HG02884 (cell line): Measurements from ENCODE around the gene TPCN1.

Source experiments
- ATAC-seq: cut with Tn5 transposase; IDR thresholded peaks from one replicate; pipeline ENCODE4 v1.9.1; 2021; ENCODE audit warnings: mild to moderate bottlenecking, moderate library complexity; ENCODE audit not compliant: unreplicated experiment

The TPCN1 gene

DNA sequence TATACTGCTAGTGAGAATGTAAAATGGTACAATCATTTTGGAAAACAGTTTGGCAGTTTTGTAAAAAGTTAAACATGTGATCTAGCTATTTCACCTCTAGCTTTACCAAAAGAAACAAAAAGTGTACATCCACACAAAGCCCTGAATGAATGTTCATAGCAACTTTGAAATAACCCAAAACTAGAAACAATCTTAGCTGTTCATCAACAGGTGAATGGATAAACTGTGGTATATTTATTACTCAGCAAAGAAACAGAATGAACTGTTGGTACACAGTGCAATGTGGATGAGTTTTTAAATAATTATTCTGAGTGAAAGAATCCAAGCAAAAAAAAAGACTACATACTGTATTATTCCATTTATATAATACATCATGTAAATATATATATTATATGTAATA, 36.3 kb downstream of the TPCN1 start:
- no peak for ATAC-seq

DNA sequence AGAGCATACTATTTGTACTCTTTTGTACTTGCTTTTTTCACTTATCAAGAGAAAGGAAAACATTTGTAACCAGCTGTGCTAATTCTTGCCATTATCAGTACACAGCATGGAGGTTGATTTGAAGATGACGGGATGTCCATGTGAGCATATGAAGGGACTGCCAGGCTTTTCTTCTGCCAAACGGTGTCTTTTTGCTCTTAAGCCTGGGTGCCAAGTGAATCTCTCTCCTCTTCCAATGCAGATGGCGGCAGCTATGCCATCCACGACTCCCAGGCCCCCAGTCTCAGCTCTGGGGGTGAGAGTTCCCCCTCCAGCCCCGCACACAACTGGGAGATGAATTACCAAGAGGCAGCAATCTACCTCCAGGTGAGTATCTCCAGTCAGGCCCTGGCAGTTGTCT, 38.9 kb downstream of the TPCN1 start:
- ATAC-seq, result no peak

DNA sequence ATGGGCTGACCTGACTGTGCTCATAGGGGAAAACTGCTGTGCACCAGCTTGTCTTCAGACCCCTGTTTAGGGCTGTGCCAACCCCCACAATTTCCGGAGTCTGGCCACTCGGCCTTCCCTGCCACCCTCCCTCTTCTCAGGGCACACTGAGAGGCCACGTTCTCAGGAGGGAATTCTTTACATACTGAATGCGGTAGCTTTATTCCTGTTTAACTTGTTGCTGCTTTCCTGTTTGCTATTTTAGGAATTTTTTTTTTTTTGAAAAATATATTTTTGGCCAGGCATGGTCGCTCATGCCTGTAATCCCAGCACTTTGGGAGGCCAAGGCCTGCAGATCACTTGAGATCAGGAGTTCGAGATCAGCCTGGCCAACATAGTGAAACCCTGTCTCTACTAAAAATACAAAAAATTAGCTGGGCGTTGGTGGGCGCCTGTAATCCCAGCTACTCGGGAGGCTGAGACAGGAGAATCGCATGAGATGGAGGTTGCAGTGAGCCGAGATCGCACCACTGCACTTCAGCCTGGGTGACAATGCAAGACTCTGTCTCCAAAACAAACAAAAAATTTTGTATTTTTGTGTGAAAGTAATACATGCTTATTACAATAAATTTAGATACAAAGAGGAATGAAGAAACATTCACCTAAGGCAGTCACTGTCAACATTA, 39.5 kb downstream of the TPCN1 start:
- ATAC-seq, result no peak

DNA sequence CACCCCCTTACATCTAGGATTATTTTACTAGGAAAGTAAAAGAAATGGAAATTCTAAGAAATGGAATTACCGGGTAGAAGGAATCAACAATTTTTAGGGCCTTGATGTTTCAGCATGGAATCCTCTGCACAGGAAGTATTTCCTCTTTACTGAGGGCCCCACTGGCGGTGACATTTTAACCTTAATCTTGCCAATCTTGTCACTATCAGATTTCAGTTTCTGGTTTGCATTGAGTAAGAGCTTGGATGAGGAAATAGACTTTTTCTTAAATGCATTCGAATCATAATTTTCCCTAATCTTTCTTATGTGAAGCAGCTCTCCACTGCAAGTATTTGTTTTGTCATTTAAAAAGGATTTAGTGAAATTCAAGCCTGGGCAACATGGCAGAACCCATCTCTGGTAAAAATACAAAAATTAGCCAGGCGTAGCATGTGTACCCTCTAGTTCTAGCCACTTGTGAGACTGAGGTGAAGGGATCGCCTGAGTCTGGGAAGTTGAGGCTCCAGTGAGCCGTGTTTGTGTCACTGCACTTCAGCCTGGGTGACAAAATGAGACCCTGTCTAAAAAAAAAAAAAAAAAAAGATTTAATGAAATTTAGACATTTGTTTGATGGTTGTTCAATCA, 40.7 kb downstream of the TPCN1 start:
- ATAC-seq, result no peak

DNA sequence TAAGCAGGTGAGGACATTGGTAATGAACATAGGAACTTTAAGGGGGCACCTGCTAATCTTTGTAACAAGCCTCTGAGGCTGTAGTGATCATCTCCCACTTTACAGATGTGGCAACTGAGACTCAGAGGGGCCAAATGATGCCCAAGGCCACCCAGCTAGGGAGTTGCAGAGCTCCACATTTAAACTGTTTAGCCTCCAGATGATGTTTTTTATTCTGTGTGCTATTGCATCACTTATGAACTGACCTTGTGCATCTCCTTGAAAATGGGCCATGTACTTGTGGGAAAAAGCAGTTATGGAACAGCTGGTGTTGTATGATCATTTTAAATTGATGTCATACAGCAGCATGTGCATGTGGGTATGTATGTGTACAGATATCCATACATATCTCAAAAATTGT, 41.4 kb downstream of the TPCN1 start:
- no peak for ATAC-seq

DNA sequence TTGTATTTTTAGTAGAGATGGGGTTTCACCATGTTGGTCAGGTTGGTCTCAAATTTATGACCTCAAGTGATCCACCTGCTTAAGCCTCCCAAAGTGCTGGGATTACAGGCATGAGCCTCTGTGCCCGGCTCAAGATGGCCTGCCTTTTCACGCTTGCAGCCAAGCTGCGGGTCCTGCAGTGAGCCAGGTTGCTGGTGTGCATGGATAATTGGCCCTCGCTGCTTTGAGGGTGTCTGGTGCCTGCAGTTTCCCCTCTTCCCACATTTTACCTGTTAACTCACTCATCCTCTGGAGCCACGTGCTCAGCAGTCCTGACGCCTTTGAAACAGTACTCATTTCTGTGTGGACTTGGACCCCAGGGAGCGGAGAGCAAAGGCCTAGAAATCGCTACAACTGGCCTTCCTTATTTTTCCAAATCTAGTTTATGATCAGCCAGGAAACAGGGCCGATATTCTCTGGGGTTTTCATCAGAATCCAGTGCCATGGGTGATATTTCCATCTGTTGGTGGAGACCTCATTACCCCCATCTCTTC, 42.2 kb downstream of the TPCN1 start:
- ATAC-seq, result no peak

DNA sequence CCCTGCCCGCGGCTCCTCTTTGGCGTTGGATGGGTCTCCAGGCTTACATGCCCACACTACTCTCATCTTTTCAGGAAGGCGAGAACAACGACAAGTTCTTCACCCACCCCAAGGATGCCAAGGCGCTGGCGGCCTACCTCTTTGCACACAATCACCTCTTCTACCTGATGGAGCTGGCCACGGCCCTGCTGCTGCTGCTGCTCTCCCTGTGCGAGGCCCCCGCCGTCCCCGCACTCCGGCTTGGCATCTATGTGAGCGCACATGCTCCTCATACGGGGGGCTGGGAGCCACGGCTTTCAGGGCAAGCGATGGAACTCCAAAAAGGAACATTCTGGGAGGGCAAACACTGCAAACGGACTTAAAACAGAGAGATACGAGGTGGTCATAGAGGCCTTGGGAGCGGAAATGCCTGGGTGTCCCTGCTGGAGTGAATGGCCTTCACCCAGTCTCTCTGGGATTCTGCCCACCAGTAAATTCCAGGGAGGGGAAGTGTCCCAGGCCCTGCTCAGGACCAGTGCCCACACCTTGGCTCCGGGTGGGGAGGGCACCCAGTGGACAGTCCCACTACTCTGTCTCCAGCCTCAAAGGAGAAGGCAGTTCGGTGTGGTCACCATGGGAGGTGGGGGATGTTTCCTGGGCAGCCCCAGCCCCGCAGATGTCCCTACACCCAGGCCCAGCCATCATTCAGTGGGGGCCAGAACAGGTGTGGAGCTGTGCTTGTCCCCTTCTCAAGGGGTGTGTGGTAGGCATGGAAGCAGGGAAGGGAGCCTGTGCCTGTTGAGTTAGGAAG, 45.0 kb downstream of the TPCN1 start:
- no peak for ATAC-seq

DNA sequence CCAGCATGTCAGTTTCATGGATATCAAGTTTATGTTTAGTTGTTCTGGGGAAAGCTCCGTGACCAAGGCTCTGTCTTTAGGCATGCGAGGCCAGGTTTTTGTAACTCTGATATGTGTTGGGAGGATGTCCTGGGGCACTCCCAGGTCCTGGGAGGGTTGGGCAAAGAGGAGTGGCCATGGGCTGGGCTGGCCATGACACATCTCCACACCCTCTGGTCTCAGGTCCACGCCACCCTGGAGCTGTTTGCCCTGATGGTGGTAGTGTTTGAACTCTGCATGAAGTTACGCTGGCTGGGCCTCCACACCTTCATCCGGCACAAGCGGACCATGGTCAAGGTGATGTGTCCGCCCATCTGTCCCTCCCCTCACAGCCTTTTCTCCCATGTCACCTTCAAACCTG, 46.4 kb downstream of the TPCN1 start:
- ATAC-seq, result no peak

DNA sequence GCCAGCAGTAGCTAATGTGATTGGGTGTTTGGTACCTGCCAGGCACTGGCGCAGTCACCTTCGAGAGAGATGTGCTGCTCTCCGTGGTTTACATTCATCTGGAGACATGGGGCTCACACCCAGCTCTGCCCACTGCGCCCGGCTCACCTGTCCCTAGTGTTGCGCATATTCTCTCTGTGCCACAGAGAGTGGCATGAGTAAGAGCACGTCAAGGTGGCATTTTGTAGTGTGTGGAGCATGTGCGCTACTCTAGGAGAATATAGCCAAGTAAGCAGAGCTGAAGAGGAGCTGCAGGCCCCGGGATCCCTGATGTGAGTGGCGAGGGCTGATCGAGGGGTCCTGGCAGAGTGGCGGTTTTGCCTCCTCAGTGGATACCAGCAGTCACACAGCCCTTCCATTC, 46.9 kb downstream of the TPCN1 start:
- ATAC-seq, result no peak

DNA sequence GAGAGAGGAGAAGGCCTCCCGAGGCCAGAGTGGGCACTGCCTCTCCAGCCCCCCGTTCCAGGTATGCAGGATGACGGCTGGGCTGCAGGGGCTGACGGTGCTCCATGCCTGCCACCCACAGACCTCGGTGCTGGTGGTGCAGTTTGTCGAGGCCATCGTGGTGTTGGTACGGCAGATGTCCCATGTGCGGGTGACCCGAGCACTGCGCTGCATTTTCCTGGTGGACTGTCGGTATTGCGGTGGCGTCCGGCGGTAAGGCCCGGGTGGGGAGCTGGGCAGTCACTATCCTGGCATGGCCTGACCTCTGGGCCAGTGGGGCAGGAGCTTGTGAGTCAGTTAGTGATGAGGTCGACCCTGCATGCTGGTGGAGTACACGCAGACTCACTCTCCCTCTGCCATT, 47.4 kb downstream of the TPCN1 start:
- no peak for ATAC-seq

DNA sequence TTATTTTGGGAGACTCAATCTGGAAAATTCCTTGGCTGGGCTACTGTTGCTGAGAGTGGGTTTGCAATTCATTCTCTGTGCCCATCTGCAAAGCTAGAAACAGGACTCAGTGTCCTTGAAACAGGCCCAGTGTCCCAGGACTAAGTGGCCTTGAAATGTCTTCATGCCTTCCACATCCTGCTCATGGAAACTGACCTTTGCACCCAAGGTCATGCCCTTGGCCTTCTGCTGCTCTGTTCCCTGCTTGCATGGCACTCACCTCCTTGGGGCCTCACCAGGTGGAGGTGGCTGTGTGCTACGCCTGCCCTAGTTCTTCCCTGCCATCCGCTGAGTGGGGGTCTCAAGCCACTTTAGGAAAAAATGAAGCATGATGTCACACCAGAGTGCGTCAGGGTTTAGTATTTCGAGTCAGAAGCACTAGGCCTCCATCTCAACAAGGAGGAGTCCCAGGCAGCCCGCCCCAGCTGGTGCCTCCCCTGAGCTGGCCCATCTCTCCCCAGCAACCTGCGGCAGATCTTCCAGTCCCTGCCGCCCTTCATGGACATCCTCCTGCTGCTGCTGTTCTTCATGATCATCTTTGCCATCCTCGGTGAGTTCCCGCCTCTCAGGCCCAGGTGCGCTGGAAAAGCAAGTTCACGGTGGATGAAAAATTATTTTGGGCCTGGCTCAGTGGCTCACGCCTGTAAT, 48.1 kb downstream of the TPCN1 start:
- no peak for ATAC-seq

DNA sequence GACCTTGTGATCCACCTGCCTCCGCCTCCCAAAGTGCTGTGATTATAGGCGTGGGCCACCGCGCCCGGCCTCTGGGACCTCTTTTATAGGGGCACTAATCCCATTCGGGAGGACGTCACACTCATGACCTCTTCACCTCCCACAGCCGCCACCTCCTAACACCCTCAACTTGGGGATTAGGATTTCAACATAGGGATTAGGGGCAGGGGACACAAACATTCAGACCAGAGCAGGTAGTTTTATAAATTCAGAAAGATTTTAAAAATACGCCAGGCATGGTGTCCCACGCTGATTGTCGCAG, 49.4 kb downstream of the TPCN1 start:
- ATAC-seq, result no peak

DNA sequence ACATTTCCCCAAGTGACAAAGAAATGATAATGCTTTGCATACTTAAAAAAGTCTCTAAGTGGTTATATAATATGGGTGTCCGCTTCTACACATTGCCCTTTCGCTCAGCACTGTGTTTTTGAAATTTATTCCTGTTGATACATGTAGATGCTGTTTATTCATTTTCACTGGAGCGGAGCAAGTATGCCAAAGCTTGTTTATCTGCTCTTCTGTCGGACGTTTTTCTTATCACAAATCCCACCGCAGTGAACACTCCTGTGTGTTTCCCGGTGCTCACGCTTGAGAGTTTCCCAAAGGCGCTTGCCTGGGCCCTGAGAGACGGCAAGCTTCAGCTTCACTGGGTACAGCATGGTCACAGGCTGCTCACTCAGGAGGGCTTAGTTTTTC, 50.2 kb downstream of the TPCN1 start:
- no peak for ATAC-seq

DNA sequence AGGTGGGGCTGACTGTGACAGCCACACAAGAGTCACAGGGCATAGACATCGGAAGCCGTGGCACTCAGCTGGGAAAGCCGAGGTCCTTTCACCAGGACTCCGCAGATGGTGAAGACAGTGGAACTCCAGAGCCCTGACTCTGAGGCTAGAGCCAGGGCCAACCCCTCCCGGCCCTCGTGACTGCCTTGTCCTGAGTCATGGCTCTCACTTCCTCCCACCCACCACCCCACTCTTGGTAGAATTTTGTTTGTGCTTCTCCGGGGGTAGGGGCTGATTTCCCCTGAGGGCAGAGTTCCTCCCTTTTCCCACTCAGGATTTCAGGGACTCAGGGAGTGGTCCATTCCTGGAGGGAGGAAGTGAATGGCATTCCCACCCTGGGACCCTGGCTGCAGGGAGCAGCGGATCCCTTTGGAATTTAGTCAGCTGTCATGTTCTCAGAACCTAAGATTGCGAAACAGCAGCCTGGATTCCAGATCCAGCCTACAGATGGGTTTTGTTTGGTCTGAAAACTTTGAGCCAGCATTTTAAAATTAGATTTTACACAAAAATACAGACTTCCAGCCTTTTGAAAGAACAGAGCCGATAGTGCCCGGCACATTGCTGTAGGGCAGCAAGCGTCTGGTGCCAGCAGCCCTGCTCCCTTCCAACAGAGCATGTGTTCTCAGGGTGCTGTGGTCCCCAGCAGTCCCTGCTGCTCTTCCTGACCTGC, 50.7 kb downstream of the TPCN1 start:
- ATAC-seq, result no peak

DNA sequence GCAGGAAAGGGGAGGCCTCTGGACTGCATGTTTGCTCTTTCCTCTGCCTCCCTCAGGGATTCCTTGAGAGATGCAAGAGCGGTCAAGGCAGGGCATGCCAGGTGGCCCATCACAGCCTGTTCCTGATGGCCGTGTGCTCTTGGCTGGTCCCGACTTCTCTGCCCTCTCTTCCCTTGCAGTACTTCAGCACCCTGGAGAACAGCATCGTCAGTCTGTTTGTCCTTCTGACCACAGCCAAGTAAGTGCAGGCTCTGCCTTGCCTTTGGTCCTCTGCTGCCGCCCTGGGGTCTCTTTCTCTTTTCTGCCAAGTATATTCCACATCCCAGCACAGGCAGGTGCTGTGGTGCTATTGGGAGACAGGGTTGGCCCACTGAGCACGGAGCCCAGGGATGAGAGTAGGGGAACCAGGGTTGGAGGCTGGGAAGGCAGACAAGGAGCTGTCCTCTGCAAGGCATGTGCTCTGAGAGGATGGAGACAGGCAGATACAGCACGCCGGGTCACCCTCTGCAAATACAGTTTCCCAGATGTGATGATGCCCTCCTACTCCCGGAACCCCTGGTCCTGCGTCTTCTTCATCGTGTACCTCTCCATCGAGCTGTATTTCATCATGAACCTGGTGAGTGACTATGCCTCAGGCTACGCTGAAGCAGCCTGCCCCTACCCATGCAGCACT, 51.9 kb downstream of the TPCN1 start:
- no peak for ATAC-seq

DNA sequence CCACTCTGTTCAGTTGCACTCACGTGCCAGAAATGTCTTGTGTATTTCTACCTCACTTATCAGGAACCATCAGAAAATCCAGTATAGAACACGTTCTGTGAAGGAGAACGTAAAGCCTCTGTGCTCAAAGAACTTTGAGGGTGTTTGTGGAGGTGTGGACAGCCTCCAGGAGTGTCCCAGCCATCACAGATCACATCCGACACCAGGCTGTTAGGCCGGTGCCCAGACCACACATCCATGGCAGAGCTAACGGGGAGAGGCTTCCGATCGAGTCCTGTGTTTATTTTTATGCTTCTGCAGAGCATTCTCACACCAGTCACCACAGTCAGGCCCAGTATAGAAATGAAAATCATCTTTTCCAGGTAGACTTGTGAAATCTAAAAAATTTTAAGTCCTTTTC, 53.6 kb downstream of the TPCN1 start:
- no peak for ATAC-seq

DNA sequence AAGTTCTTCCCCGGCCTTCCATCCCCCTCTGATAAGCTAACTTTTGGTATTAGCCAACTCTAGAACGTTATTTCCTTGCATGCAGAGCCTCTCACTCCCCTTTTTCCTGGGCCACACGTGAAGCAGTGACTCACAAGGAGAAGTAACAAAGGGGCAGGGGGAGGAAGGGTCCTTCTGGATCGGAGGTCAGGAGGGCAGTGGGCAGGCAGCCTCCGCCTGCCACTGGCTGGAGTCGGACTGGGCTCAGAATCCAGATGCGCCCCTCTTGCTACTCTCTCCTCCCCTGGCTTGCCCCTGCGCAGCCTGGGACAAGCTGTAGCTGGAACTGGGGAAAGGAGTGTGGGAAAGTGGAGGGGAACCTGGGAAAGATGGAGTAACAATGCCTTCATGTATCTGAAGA, 55.0 kb downstream of the TPCN1 start:
- ATAC-seq, result no peak

DNA sequence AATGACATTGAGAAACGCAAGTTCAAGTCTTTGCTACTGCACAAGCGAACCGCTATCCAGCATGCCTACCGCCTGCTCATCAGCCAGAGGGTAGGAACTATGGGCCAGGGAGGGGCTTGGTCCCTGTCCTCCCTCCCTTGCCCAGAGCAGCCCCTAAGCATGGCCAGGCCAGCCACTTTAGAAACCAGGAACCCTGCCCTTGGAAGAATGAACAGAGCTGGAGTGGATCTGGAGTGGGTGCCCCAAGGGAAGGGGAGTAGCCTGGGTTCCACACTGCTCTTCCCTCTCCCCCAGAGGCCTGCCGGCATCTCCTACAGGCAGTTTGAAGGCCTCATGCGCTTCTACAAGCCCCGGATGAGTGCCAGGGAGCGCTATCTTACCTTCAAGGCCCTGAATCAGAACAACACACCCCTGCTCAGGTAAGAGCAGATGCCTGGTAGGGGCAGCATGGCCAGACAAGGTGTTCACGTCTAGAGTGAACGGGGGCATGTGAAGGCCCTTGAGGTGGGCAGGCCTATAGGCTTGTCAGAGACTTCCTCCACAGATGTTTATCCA, 55.8 kb downstream of the TPCN1 start:
- ATAC-seq, result no peak

DNA sequence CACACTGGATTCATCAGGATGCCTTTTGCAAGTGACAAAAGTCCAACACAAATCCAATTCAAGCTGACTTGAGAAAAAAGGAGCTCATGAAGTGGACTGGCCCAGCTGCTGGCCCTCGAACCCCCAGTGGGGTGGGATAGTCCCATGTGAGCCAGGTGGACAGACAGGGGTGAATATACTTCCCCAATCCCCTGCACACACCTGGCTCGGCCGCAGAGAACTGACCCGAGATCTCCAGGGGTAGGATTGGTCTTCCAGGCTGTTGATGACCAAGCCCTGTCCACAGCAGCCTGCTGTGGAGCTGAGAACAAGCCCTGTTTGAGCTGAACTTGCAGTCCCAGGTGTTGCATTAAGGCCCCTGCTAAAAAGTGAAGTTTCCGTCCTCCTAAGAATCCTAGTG, 56.2 kb downstream of the TPCN1 start:
- ATAC-seq, result no peak

DNA sequence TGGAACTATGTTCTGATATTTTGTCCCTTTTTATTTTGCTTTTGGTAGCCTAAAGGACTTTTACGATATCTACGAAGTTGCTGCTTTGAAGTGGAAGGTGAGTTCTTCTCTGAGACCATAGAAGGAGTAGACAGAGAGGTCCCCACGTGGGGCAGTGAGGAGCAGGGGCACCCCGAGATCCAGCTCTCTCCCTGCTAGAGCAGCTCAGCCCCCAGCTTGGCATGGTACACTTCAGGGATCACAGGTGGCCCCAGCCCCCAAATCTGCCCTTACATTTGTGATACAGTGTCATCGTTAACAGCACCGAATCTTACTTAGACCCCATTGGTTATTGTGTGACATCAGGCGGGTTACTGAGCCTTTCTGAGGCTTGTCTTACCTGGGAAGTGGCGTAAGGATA, 56.9 kb downstream of the TPCN1 start:
- ATAC-seq, result no peak
